KG1 (cell line): ENCODE data around the gene TMEM218.

Source experiments
- DNase-seq: peaks from one replicate; lab custom pipeline; 2025; lab: John Stamatoyannopoulos, UW

TMEM218 gene

DNA sequence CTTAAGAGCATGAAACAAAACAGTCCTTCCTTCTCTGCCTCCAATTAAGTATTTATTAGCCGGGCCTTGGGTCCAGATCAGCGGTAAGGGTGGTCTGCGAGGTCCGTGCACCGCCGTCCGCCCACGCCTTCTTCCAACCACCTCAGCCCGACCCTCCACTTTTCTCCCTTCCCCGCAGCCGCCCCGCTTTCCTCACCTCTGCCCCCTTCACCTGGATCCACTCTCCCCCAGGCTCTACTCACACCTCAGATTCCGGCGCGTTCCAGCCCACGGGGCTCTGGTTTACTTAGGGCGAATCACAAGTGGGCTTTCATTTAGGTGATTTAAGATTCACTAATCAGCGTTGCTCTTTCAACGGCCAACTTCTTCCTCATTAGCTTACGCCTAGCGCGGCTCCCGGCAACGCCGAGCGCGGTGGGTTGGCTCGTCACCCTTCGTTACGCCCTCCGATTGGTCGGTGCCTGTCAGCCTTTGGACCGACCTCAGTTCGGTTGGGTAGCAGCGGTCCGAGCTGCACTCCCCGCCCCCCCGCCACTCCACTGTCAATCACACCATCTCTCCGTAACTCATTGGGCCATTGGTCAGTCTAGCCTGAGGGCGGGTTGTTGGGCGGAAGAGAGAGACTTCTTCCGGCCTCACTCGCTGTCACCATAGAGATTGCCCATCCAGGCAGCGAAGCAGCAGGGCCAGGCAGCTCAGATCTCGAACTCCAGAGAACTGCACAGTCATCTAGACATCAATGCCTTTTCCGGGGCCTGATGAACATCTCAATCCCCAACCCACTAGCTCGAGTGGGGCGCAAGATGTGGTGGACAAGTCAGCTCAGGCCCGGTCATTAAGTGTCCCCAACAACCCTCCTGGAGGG, at the start of gene TMEM218:
TSS of gene TMEM218 (minus strand) at position 284 of the 865 bp plus-strand sequence. CDS start 9,385 bp downstream, outside the sequence.
- peak; percentile 100 for DNase-seq

DNA sequence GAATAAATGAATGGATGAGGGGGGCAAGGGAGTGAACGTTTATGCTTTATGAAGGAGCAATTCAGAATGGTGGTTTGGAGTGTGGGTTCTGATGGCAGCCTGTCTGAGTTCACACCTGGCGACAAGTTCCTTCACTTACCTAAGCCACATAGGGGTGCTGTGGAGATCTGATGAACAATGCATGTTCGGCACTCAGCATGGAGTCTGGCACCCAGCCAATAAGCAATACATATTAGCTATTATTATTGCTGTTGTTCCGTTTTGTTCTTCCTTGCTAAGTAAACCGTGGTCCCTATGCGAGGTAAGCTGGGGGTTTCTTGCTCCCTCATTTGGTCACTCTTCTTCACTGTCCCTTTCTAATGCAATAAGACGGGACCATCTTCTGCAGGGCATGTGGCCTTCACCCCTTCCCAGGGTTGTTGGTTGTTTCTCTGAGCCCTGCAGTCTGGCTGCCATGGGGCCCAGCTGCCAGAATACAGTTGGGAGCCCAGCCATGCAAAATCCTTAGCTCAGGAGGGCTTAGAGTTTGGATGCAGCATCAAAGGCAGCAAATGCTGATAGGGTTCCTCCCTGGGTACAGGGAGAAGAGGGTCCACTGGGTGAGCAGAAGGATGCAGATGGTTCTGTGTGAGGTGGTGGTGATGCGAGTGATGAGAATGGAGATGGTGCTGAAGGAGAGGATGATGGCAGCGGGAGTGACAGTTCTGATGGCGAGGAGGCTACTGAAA, 46.7 kb upstream of the TMEM218 start:
- no peak for DNase-seq

DNA sequence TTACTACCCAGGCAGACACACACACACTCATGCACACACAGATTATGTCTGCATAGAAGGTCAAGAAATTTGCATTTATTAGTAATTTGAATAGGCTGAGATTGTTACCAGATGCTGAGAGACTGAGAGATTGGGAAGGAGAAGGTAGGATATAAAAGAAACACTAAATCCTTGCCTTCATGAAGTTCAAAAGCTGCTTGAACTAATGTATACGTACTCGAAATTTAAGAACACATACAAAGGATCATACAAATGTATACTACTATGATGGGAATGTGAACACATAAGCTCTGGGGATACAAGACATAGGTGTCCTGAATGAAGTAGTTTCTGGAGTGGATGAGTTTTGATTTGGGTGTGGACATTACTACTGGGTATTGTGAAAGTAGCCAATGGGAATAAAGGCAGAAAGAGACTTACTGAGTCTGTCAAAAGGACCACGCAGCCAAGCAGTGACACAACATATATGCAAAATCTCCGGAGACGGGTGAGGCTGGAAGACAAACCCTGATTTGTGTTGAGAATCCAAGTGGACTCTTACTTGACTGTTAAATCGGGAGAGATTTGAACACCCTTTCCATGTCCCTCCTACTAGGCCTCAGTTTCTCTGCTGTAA, 45.8 kb upstream of the TMEM218 start:
- no peak for DNase-seq

DNA sequence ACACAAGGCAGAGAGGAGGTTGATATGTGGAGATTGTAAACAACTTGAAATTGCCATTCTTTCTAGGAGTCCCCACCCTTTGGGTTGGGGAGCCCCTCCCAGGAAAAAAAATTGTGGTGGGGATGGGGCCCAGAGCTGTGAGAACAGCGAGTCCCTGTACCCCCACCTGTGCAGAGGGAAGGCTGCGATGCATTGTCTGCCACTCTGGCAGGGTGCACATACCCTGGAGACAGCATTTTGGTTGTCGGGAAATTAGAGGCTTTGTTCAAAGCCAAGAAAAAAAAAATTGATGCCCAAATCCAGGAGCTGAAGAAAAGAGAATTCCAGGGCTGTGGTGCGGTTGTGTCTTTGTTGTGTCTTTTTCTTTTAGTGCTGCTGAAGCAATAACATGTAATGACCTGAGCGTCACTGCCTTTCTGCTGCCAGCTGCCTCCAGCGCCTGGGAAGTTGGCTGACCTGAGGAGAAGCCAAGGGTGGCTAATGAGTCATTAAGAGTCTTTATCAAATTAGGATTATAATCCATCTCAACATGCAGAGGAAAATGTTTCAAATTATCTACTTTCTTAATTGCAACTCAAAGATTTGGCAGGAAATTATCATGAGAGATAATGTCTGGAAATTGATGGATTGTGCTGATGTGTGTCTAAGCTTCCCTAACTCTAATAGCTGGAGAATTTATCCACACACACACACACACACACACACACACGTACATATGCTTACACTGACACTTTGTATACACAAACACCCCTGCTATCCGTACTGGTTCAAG, 45.1 kb upstream of the TMEM218 start:
- no peak for DNase-seq

DNA sequence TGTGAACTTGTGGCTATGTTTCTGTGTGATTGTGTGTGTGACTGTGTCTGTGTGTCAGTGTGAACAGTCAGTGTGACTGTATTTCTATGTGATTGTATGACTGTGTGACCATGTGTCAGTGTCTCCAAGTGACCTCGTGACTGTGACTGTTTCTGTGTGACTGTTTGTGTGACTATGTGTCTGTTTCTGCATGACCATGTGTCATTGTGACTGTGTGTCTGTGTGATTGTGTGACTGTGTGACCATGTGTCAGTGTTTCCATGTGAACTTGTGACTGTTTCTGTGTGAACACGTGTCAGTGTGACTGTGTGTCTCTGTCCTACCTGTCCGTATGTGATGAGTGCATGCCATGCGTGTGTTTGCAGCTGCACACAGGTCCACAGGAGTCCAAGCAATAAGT, 44.3 kb upstream of the TMEM218 start:
- DNase-seq, result no peak

DNA sequence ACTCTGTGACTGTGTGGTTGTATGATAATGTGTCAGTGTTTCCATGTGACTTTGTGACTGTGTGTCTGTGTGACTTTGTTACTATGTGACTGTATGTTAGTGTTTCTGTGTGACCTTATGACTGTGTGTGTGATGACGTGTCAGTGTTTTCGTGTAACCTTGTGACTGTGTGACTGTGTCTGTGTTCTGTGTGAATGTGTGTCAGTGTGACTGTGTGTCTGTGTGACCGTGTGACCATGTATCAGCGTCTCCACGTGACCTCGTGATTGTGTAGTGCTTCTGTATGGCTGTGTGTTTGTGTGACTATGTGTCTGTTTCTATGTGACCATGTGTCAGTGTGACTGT, 43.6 kb upstream of the TMEM218 start:
- no peak for DNase-seq

DNA sequence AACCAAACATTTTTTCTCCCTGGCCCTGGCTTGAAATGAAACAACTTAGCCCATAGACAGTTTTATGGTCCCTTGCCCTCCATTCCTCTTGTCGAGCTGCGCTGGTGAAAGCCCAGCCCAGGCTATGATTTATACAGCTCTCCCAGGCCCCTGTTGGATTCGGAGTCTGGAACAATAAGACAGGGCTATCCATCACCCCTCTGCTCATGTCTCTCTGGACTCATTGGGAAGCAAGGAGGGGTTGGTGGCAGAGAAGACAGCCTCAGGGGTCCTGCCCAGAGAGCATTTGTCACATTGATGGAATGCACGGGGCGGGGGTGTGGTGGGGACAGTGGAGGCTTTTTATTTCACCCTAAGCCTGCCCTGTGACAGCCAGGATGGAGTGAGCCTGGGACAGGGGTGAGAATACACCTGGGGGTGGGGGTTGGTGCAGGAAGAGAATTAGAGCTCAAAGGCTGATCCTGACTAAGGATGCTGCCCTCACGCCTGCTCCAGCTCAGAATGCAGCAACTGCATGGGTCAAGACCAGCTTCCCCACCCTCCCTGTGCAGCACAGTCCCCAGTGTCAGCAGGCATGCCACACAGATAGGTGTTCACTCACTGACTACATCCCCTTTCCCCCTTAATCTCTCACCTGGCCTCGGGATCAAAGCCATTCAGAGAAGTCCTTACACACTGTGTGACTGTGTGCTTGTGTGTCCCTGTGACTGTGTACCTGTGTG, 43.1 kb upstream of the TMEM218 start:
- DNase-seq, result no peak

DNA sequence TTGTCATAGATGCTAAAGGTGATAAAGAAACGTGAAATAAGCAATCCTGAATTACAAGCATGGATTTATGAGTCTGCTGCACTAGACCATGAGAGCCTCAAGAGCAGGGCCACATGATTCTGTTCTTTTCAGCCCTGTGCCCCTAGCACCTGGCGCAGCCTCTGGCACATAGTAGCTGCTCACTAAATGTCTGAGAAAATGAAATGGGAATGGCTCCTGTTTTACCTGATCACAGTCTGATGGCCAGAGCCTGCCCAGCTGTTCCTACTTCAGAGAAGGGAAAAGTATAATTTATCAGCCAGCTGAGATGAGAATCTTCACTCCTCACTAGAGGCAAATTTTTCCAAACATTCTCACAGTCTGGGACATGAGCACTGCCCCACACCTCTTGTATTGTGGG, 42.4 kb upstream of the TMEM218 start:
- no peak for DNase-seq

DNA sequence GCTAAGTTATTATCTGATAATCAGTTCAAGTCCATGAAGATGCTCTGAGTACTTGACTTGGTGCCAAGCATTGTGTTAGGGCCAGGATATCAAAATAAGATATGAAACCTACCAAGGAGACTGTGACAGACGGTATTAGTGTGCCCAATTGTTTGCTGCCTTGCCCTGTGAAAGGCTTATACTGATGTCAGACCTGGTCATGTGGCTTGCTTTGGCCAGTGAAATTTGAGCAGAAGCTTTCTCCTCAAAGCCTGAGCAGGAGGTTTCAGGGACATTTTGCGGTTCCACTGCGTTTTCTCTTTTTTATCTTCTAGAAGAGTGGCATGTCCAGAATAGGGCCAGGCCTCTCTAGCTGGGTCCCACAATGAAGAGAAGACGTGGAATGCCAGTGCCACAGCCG, 37.3 kb upstream of the TMEM218 start:
- DNase-seq, result no peak

DNA sequence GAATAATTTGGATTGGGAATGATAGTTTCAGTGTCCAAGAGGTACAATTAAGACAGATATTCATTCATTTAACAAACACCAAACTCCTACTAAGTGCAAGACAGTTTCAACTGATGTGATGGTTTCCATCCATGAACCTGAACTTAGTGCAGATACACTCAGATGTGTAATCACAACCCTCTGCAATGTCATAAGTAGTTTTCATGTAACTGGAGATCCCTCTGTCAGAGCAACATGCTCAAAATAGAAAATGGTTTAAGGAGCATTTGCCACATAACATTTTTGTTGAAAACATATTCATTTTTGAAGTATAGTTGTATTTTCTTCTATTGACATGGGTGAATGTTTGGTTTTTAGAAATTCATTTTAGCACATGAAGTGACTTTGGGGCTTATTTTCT, 36.6 kb upstream of the TMEM218 start:
- DNase-seq, result no peak

DNA sequence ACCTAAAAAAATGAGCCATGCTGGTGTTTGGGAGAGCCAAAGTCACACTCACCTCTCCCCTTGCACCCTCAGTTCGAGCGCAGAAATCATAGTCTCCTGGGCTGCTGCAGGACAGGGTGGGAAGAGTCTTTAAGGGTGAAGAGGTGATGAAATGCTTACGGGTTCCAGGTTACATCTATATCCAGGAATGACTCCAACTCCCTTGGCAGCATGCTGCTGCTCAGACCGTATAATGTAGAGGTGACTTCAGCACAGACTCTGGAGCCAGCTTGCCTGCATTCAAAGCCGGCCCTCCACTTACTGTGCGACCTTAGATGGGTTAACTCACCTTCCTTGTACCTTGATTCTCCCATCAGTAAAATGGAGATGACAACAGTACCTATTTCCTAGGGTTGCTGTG, 35.9 kb upstream of the TMEM218 start:
- DNase-seq, result no peak

DNA sequence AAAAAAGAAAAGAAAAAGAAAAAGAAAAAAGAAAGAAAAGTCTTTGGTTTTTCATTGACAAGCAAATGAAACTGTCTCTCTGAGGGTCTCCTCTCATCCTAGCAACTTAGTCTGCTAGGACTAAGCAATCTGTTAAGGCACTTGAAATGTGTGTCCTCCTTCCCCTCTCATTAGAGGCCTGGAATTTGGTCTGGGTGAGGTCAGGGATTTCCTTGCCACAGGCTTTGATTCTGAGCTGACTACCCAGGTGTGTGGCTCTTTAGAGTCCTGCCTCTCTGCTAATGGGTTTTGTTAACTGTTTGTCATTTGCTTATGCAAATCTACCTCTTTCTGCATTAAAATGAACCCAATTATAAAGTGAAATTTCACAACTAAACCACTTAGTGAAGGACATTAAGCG, 34.8 kb upstream of the TMEM218 start:
- no peak for DNase-seq

DNA sequence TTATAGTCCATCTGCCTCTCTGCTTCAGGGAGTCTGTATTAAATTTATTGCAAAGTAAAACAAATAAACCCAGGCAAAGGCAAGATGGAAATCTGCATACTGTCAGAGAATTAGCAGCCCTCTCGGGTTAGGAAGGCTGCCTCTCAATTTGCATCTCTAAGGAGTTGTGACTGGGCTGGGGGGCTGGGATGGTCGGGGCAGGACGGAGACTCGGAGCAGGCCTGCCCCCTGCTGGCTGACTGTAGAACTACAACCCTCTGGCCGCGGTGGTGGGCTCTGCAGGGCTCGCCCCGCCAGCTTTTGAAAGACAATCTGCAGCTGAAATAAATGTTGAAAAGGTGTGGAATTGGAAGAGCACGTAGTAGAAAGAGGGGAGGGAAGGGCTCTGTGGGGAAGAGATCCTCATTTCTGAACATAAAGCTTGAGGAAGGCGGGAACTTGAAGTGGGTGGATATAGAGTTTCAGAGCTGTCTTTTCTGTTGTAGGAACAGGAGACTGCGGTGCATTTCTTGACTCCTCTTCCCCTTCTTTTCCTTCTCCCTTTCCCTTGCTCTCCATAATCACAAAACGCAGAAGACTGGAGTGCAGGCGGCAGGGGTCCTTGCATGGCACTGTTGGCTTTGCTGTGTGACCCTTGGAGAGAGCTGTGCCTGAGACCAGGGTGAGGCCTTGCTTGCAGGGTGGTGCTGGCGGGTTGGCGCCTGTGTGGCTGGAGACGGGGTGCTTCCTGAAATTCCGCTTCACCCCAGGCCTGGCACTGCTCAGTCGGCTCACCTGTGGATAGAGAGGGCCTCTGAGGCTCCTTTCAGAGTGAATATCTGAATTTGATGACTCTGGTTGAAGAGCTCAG, 30.5 kb upstream of the TMEM218 start:
- DNase-seq, result peak; percentile 16

DNA sequence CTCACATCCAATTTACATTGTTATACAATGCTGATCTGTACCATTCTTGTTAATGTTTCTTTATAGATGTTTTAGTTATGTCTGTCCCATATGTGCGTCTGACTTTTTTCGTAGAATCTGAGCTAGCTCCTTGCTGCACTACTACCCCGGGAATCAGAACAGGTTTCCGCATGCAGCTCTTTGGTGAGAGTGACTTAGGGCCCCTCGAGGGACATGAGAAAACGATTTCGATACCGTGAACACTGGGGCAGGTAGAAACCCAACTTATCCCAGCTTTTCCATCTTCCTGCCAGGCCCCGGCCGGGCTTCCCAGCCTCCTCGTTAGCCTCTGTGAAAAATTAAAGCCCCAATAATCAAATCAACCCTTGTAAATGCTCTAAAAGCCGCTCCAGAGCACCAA, 29.8 kb upstream of the TMEM218 start:
- no peak for DNase-seq

DNA sequence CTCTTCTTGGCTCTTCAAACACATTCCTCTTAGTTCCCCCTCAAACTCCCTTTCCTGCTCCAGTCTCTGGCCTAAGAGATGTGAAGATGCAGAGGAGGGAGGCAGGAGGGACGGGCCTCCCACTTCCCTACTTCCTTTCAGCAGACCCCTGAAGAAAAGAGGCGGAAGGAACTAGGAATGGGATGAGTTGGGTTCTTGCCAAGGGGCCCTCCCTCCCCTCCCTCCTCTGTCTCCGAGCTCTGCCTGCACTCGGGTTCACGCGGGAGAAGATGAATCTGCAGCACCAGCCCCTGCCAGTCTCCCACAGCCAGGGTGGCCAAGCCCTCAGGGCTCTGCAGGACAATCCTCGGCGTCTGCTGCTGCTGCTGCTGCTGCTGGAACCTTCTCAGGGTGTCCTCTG, 28.8 kb upstream of the TMEM218 start:
- DNase-seq, result no peak

DNA sequence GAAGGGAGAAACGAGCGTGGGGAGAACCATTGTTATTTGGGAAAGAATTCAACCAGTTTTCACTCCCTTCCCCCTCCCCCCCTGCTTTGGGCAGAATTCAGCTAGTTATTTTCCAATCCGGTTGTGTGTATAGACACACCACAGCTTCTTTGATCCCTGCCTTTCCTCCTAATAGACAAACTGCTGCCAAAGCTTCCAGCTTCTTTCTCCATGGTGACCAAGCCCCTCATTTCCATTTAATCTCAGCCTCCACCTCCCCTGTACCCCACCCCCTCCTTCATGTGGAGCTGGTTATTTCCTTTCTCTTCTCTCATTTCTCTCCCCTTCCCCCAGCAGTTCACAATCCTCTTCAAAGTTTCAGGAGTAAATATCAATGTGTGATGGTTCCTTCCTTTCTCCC, 28.4 kb upstream of the TMEM218 start:
- no peak for DNase-seq

DNA sequence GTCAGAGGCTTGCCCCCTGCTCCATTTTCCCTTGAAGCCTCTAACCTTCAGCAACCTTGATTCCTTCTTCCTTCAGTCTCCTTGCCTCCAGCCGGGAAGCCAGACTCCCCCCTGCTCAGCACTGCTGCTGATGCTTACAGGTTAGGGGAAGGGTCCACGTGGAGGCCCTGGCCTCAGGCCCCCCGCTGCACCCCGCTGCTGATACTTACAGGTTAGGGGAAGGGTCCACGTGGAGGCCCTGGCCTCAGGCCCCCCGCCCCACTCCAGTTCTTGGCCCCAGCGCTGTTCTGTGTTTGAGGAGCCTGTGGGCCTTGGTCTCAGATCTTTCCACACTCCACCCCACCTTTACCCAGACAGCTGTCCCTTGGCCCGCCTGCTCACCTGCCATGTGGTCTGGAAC, 27.5 kb upstream of the TMEM218 start:
- no peak for DNase-seq

DNA sequence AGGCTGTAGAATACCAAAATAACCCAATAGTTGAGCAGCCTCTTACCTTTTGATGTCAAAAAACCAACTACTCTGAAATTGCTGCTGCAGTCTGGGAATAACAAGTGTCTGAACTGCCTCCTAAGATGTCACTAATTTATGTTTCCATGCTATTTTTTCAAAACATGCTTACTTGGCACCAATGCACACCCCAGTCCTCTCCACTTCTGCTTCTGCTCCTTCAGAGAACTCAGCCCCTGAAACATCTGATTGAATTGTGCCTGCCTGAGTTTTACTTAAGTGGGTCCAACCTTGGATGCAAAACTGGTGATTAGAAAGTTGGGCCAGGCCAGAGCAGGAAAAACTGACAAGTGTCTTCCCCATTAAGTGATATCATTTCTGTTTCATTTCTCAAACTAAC, 24.6 kb upstream of the TMEM218 start:
- DNase-seq, result no peak

DNA sequence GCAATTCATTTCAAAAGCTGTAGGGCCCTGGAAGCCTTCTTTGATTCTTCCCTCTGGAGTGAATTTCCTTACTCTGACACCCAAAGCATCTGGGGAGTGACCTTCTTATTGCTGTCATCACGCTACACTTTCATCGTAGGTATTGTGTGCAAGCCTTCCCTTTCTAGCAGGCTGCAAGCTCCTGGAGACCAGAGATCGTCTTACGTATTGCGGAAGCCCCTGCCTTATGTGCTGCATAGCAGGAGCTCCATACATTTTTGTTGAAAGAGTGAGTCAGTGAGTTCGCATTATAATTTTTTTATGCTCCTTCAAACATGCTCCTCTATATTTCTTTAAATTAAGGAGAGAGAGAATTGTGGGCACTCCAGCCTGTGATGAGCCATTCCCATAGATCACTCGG, 21.2 kb upstream of the TMEM218 start:
- no peak for DNase-seq

DNA sequence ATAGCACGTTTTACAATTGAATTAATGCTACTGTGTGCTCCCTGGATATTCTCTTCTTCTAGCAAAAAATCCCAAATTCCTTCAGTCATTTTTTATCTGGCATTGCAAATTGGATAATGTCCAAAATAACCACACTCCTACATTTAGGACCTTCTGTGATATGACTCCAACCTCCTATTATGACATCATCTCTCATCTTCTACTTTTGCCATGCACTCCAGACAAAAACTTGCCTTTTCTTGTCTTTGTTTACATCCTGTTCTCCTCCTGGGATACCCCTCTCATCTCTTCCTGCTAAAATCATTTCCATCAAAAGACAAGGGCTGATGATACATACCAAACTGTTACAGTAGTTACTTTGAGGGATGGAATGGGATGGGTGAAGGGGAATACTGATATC, 20.6 kb upstream of the TMEM218 start:
- no peak for DNase-seq
